ENCODE measurements around the gene KCNG1.

Gene KCNG1

DNA sequence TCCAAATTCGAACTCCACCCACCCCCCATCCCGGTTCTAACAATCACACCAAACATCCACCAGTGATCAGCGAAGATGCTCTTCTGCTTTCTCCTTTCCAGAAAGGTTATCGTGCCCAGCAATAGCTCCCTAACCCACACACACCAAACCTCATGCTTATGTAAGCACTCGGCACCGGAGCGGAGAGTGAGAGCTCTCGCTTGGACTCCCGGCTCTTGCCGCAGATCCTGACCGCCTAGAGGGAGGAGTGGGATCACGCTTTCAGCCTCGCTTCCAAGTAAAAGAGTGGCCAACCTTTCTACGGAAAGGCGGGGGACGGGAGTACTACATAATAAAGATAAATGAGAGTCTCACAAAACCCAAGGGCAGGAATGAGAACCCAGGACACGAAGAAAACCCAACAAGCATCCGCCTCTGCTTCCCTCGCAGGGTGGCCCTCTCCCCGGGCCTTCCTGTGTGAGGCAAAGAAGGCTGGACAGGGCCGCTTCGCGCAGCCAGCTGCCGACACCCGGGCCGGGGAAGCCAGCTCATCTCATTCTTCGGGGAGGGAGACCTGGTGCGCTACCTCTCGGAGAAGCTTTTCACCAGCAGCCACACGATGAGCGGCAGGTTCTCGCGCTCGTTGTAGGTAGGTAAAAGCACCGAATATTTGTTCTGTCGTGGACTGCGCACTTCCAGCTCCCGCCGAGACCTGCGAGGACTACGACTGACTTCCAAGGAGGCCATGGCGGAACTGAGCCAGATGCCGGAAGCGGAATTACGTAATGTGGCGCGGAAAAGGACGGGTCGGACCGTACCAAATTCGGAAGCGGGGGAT, 64.9 kb downstream of the KCNG1 start, which contains the start of gene DPM1:
Gene DPM1, minus strand, starts transcription at position 735 of the 817 bp plus-strand sequence. Its CDS starts 9 bp downstream, at position 726.
- peak; percentile 100 for FAIRE-seq
- peak; percentile 97 for DNase-seq (ENCODE audit: insufficient read length, low spot score)

DNA sequence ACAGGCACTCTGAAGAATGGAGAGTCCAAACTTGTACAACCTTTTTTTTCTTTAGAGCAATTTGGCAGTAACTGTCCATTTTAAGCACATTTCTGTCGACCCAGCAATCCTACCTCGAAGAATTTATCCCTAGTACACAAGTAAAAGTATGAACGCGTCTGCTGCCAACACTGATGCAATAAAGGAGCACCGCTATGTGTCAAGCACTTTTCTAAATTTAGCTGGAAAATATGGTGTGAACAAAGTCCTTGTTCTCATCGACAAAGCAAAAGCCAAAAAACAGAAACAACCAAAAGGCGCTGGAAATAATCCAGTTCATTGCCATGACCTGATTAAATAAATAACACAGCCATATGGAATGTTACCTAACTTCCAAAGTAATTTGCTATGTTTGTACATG, 65.6 kb downstream of the KCNG1 start:
- no peak for DNase-seq (ENCODE audit: insufficient read length, low spot score)
- no peak for FAIRE-seq

DNA sequence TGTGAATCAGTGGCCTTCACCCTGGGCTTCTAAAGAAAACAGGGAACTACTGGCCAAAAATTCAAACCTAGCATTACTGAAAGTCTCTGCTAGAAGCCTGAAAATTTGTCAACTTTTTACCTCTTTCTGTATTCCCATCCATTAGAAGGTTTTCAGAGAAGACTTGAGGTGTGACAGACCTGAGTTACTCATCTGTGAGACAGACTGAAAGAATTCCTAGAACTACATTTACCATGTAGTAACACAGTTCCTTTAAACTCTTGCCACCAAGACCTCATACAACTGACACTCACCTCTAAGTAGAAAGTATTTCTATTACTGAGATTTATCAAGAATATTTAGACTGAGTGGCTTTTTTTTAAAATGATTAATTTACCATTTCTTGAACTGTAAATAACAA, 69.1 kb downstream of the KCNG1 start:
- no peak for FAIRE-seq

More for the DNA sequence above, 69.1 kb downstream of the KCNG1 start:
- no peak for DNase-seq (ENCODE audit: insufficient read length, low spot score)
